ENCODE data around the gene CALD1. TPM values are rescaled to one million over a fixed set of nuclear protein-coding genes. Genes with fewer than 3 reads are reported as not detected.
A peak's percentile ranks its signal among the peaks of the same experiment; 100 is the strongest.

The CALD1 gene, protein sequence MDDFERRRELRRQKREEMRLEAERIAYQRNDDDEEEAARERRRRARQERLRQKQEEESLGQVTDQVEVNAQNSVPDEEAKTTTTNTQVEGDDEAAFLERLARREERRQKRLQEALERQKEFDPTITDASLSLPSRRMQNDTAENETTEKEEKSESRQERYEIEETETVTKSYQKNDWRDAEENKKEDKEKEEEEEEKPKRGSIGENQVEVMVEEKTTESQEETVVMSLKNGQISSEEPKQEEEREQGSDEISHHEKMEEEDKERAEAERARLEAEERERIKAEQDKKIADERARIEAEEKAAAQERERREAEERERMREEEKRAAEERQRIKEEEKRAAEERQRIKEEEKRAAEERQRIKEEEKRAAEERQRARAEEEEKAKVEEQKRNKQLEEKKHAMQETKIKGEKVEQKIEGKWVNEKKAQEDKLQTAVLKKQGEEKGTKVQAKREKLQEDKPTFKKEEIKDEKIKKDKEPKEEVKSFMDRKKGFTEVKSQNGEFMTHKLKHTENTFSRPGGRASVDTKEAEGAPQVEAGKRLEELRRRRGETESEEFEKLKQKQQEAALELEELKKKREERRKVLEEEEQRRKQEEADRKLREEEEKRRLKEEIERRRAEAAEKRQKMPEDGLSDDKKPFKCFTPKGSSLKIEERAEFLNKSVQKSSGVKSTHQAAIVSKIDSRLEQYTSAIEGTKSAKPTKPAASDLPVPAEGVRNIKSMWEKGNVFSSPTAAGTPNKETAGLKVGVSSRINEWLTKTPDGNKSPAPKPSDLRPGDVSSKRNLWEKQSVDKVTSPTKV
- total RNA-seq: 1,000 to 10,000 TPM in 1 of 4 donors, 100 to 1,000 TPM in 3; 351 to 1,046 (median 551) TPM

DNA sequence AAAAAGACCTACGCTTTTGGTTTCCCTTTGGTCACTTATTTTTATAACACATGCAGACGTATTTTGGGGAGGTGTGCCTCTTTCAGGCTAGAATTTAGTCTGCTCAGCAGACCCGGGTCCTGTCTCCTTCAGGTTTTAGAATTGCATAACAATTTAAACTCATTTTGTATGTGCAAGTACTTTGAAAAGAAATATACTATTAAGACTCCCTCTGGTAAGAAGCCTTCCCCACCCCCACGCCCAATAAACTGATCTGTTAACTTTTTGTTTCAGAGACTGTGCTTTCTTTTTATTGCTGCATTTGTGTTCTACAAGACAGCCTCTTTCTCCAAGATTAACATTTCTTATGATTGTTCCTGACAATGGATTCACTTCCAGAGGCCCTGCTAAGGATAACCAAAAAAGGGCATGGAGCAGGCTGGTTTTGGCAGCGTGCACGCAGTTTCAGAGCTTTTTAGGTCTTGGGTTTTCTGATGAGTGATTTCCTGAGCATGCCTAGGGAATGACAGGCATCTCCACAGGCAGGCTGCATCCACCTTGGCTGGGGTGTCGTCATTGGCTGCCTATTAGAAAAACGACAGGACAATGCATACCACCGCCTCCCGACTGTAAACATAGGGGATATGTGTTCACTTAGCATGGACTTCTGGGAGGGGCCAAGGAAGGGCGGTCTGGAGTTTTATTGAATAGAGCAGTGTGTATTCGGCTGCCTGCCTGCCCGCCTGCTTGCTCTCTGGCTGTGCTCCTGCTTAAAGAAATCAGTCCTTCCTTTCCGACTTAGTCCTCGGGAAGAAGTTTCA lies at the start of gene CALD1:
TSS of gene CALD1 (plus strand) at position 694 of the 800 bp plus-strand sequence. CDS start 88,100 bp downstream, outside the sequence.
- intact Hi-C loops (cut with DNase I; ENCODE audit: low total_unique reads): no loop called here
- peak within 1 kb of the TSS; percentile 90 to 96 for H3K27ac ChIP-seq
- DNase-seq: peak; percentile 83 to 93
- H3K27me3 ChIP-seq: no peaks in the 10 kb centered on the region
- TF ChIP-seq, protein P1, sequence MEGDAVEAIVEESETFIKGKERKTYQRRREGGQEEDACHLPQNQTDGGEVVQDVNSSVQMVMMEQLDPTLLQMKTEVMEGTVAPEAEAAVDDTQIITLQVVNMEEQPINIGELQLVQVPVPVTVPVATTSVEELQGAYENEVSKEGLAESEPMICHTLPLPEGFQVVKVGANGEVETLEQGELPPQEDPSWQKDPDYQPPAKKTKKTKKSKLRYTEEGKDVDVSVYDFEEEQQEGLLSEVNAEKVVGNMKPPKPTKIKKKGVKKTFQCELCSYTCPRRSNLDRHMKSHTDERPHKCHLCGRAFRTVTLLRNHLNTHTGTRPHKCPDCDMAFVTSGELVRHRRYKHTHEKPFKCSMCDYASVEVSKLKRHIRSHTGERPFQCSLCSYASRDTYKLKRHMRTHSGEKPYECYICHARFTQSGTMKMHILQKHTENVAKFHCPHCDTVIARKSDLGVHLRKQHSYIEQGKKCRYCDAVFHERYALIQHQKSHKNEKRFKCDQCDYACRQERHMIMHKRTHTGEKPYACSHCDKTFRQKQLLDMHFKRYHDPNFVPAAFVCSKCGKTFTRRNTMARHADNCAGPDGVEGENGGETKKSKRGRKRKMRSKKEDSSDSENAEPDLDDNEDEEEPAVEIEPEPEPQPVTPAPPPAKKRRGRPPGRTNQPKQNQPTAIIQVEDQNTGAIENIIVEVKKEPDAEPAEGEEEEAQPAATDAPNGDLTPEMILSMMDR (IDR thresholded peaks at IDR 0.05): no peak
- TF ChIP-seq POLR2A (IDR thresholded peaks at IDR 0.05): peak; percentile 79 to 84
- H3K9me3 ChIP-seq: no peaks in the 10 kb centered on the region
- no peaks in the 10 kb centered on the region for H3K36me3 ChIP-seq
- peak within 1 kb of the TSS; percentile 63 to 78 for H3K4me3 ChIP-seq
- peaks cover 0 to 5% of the 10 kb centered on the region in 2 donors for H3K4me1 ChIP-seq

DNA sequence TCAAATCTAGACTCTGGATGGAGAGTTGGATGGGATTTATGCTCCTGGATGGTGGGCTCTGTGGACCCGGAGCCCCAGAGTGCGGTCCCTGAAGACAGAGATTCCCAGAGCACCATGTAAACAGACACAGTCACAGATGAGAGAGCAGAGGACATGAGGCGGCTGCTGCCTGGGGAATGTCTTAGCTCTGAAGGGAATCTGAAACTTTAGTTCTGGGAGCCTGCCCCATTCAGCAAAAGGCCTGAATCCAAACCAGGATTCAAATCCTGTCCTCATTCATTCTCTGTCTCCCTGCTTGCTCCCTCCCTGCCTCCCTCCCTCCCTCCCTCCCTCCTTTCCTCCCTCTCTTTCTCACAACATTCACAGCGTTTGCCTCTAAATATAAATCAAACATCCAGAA lies 49.5 kb upstream of the CALD1 start:
- H3K4me1 ChIP-seq: peaks cover 13 to 16% of the 10 kb centered on the region in 2 donors
- peak; percentile 41 to 48 for DNase-seq
- intact Hi-C loops (cut with DNase I; ENCODE audit: low total_unique reads): no loop called here
- no peaks in the 10 kb centered on the region for H3K9me3 ChIP-seq
- no peaks in the 10 kb centered on the region for H3K36me3 ChIP-seq
- peak overlapping the region; percentile 90 to 93 for H3K27ac ChIP-seq
- H3K27me3 ChIP-seq: no peaks in the 10 kb centered on the region
- TF ChIP-seq, protein P1 (IDR thresholded peaks at IDR 0.05): no peak
- no peak for TF ChIP-seq POLR2A (IDR thresholded peaks at IDR 0.05)
- H3K4me3 ChIP-seq: peak overlapping the region in 1 of 2 donors; percentile 6

DNA sequence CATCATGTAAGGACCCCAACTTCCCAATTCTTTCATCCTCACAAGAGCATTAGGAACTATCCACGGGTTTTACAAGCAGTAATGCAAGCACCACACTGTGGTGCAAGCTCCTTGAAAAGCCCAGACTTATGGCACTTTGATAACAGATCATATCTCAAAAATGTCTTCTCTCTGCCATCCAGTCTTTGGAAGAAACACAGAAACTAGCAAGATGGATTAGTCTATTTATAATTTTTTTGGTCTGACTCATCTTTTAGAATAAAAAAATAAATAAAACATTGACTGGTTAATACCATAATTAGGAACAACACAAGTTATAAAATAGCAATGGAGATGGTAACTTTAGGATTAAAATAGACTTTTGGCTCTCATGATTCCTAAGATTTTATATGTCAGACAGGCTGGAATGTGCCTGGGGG lies 49.0 kb upstream of the CALD1 start:
- Histone ChIP-seq H3K27me3 (no peaks in the 10 kb centered on the region), H3K36me3 (no peaks in the 10 kb centered on the region), H3K27ac (peak overlapping the region; percentile 90 to 93), H3K4me1 (peaks cover 13 to 16% of the 10 kb centered on the region in 2 donors), H3K4me3 (peak overlapping the region in 1 of 2 donors; percentile 6), H3K9me3 (no peaks in the 10 kb centered on the region)
- TF ChIP-seq, protein P1 (IDR thresholded peaks at IDR 0.05): no peak
- no peak for TF ChIP-seq POLR2A (IDR thresholded peaks at IDR 0.05)
- no peak for DNase-seq
- intact Hi-C loops (cut with DNase I; ENCODE audit: low total_unique reads): no loop called here

DNA sequence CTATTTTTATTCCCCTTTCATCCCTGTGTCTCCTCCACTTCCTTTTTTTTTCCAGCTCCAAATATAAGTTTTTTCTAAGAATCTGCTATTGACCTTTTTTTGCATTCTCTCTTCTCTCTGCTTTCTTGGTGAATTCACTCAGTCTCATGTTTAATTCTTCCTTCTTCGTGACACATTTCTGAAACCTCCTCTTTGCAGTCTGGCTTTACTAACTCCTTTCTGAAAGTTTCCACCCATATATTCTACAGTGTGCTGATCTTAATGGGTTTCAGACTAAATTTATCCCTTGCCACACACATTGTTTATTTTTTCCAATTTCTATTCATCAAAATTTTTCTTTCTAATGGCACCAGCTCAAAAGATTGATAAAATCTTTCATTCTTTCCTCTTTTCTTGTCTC lies 47.8 kb upstream of the CALD1 start:
- Histone ChIP-seq H3K36me3 (no peaks in the 10 kb centered on the region), H3K27ac (peak overlapping the region; percentile 90 to 93), H3K4me1 (peaks cover 13 to 16% of the 10 kb centered on the region in 2 donors), H3K27me3 (no peaks in the 10 kb centered on the region), H3K4me3 (no peak overlapping the region), H3K9me3 (no peaks in the 10 kb centered on the region)
- intact Hi-C loops (cut with DNase I; ENCODE audit: low total_unique reads): no loop called here
- no peak for TF ChIP-seq POLR2A (IDR thresholded peaks at IDR 0.05)
- TF ChIP-seq, protein P1 (IDR thresholded peaks at IDR 0.05): no peak
- no peak for DNase-seq

Data from uterus (tissue), 4 donors.